GM23338 (cell line): Measurements from ENCODE around the gene PGBD2. TPM values are rescaled to one million over a fixed set of nuclear protein-coding genes. Genes with fewer than 3 reads are reported as not detected.

Experiments
- ATAC-seq: fragments of 200-7000 bp; cut with Tn5 transposase; 3 replicates; pipeline ENCODE4 v1.9.1; 2020
- DNase-seq: peaks from one replicate; pipeline ENCODE4 v3.0.0-alpha.2; 2015; ENCODE audit warnings: low spot score
- H2AFZ ChIP-seq: fragments of 200-600 bp; sonication (generic); 2 replicates; pipeline ENCODE4 v1.8.0; 2016; ENCODE audit warnings: antibody characterized with exemption, mild to moderate bottlenecking, moderate library complexity
- H3F3A ChIP-seq: fragments of 200-600 bp; sonication (generic); replicated peaks from 2 replicates; pipeline ENCODE4 v1.8.0; 2017; ENCODE audit warnings: antibody characterized with exemption, mixed run types, low read depth
- H3K27ac ChIP-seq: fragments of 200-600 bp; sonication (generic); 2 replicates; pipeline ENCODE4 v1.6.1; 2016; ENCODE audit warnings: low read depth
- H3K27me3 ChIP-seq: fragments of 200-600 bp; sonication (generic); 2 replicates; pipeline ENCODE4 v1.8.0; 2016; ENCODE audit warnings: mild to moderate bottlenecking, mixed run types, moderate library complexity; ENCODE audit not compliant: insufficient read depth
- H3K36me3 ChIP-seq: fragments of 200-600 bp; sonication (generic); 2 replicates; pipeline ENCODE4 v1.8.0; 2016; ENCODE audit warnings: mild to moderate bottlenecking; ENCODE audit not compliant: insufficient read depth
- H3K4me1 ChIP-seq: fragments of 200-600 bp; sonication (generic); 2 replicates; pipeline ENCODE4 v1.8.0; 2016; ENCODE audit warnings: mild to moderate bottlenecking, moderate library complexity; ENCODE audit not compliant: insufficient read depth
- H3K4me2 ChIP-seq: fragments of 200-600 bp; sonication (generic); 2 replicates; pipeline ENCODE4 v1.7.1; 2017; ENCODE audit warnings: mixed run types
- H3K4me3 ChIP-seq: fragments of 200-600 bp; sonication (generic); 2 replicates; pipeline ENCODE4 v1.6.1; 2016; ENCODE audit warnings: mixed run types
- H3K79me2 ChIP-seq: fragments of 200-600 bp; sonication (generic); replicated peaks from 2 replicates; pipeline ENCODE4 v1.8.0; 2017; ENCODE audit warnings: mild to moderate bottlenecking; ENCODE audit not compliant: insufficient read depth
- H3K9me2 ChIP-seq: fragments of 200-600 bp; sonication (generic); 2 replicates; pipeline ENCODE4 v1.8.0; 2017; ENCODE audit not compliant: insufficient read depth
- H4K20me1 ChIP-seq: fragments of 200-600 bp; sonication (generic); replicated peaks from 2 replicates; pipeline ENCODE4 v1.8.0; 2017; ENCODE audit warnings: mild to moderate bottlenecking; ENCODE audit not compliant: insufficient read depth
- H3K27ac Mint-ChIP-seq: 2 replicates; pipeline ENCODE4 v1.8.0; 2020; ENCODE audit warnings: inconsistent platforms, mild to moderate bottlenecking, moderate library complexity, mixed read lengths
- H3K27me3 Mint-ChIP-seq: 3 replicates; pipeline ENCODE4 v1.8.0; 2022; ENCODE audit warnings: low read depth, mild to moderate bottlenecking, moderate library complexity, mixed read lengths, inconsistent platforms; ENCODE audit not compliant: insufficient read depth, poor library complexity
- H3K36me3 Mint-ChIP-seq: 3 replicates; pipeline ENCODE4 v1.8.0; 2021; ENCODE audit warnings: low read depth, mild to moderate bottlenecking, inconsistent platforms, moderate library complexity, mixed read lengths
- H3K4me1 Mint-ChIP-seq: 3 replicates; pipeline ENCODE4 v1.8.0; 2020; ENCODE audit warnings: mild to moderate bottlenecking, inconsistent platforms, mixed read lengths
- H3K4me3 Mint-ChIP-seq: 3 replicates; pipeline ENCODE4 v1.8.0; 2021; ENCODE audit warnings: moderate library complexity, mild to moderate bottlenecking, inconsistent platforms, mixed read lengths
- H3K9me3 Mint-ChIP-seq: 3 replicates; pipeline ENCODE4 v1.8.0; 2020; ENCODE audit warnings: moderate library complexity, mild to moderate bottlenecking, inconsistent platforms, mixed read lengths
- CREB1 ChIP-seq: fragments of 250-450 bp; sonication (Bioruptor Pico); IDR thresholded peaks from 2 replicates; pipeline ENCODE4 v1.5.0; 2020; ENCODE audit warnings: low read depth, mild to moderate bottlenecking, moderate library complexity
- ETS1 ChIP-seq: IDR thresholded peaks from 2 replicates; pipeline ENCODE4 v1.6.1; 2016; ENCODE audit warnings: antibody characterized with exemption
- EZH2phosphoT487 ChIP-seq: fragments of 200-600 bp; sonication (generic); IDR thresholded peaks from one replicate; pipeline ENCODE4 v1.8.1; 2018; ENCODE audit warnings: antibody characterized with exemption; ENCODE audit not compliant: unreplicated experiment
- JUNB ChIP-seq: IDR thresholded peaks from one replicate; pipeline ENCODE4 v1.6.1; 2016; ENCODE audit warnings: antibody characterized with exemption; ENCODE audit not compliant: unreplicated experiment
- NANOG ChIP-seq: IDR thresholded peaks from 2 replicates; pipeline ENCODE4 v1.6.1; 2016; ENCODE audit warnings: antibody characterized with exemption, borderline replicate concordance
- POLR2AphosphoS5 ChIP-seq: IDR thresholded peaks from 2 replicates; pipeline ENCODE4 v1.6.1; 2016; ENCODE audit warnings: antibody characterized with exemption, low read depth
- ZNF331 ChIP-seq: fragments of 250-450 bp; sonication (Bioruptor Pico); IDR thresholded peaks from 2 replicates; pipeline ENCODE4 v1.5.0; 2020; ENCODE audit warnings: low read depth, mild to moderate bottlenecking, moderate library complexity
- ZNF462 ChIP-seq: fragments of 250-450 bp; sonication (Bioruptor Pico); IDR thresholded peaks from 2 replicates; pipeline ENCODE4 v1.5.0; 2020; ENCODE audit warnings: mild to moderate bottlenecking, moderate library complexity
- polyA plus RNA-seq: library from polyadenylated mRNA; unstranded; fragments of >200 nt; fragmentation: Nextera tagmentation; extraction: Ambion mirVana; gene quantifications from 2 replicates; pipeline ENCODE4 v1.2.1, GENCODE V29; 2016
- total RNA-seq: library from RNA; depleted of rRNA; stranded (reverse); fragments of >200 nt; shearing (Covaris generic); gene quantifications from 2 replicates; pipeline ENCODE4 v1.2.3, GENCODE V29; 2014

Gene PGBD2
- total and polyA plus RNA-seq, 2 experiments from 2014 or later: 4.8 to 10.2 TPM

GRCh38 chr1:248918131-248918530 is 12.1 kb downstream of the PGBD2 start:
- DNase-seq: no peak
- no peak for TF ChIP-seq NANOG
- TF ChIP-seq EZH2phosphoT487: no peak
- no peak for TF ChIP-seq POLR2AphosphoS5
- no peak for TF ChIP-seq ZNF462 (CRISPR knock-in tag)
- no peak for TF ChIP-seq ZNF331 (CRISPR knock-in tag)
- TF ChIP-seq JUNB: no peak
- TF ChIP-seq ETS1: no peak
- TF ChIP-seq CREB1 (CRISPR knock-in tag): no peak
- peaks cover 54% of the 10 kb centered on the region for H3K36me3 Mint-ChIP-seq
- peaks cover 27% of the 10 kb centered on the region for H3K36me3 ChIP-seq
- H3K4me1 ChIP-seq: no peaks in the 10 kb centered on the region
- no peaks in the 10 kb centered on the region for H3K4me1 Mint-ChIP-seq
- no peak overlapping the region for H3K4me2 ChIP-seq
- no peak for ATAC-seq
- no peaks in the 10 kb centered on the region; the same call in 1 of the 2 replicates for H3K9me2 ChIP-seq
- no peak overlapping the region for H3K27ac Mint-ChIP-seq
- H4K20me1 ChIP-seq: no peaks in the 10 kb centered on the region; the same call in 1 of the 2 replicates
- no peak overlapping the region for H3K4me3 ChIP-seq
- no peaks in the 10 kb centered on the region for H3K27me3 ChIP-seq
- H3K9me3 Mint-ChIP-seq: no peaks in the 10 kb centered on the region
- peaks cover 6% of the 10 kb centered on the region for H3K27me3 Mint-ChIP-seq
- H2AFZ ChIP-seq: no peak overlapping the region
- H3K27ac ChIP-seq: no peak overlapping the region
- peaks cover 1% of the 10 kb centered on the region for H3K79me2 ChIP-seq
- no peaks in the 10 kb centered on the region for H3F3A ChIP-seq
- H3K4me3 Mint-ChIP-seq: no peak overlapping the region
